MM.1S (cell line): Measurements from ENCODE around the gene TMIGD3.

Source experiments
- CTCF ChIP-seq: fragments of 300-600 bp; sonication (generic); IDR thresholded peaks from 2 replicates; pipeline ENCODE4 v1.5.1; 2016; ENCODE audit warnings: antibody characterized with exemption, low read length, mixed read lengths
- EZH2 ChIP-seq: fragments of 300-600 bp; sonication (generic); optimal IDR thresholded peaks from 2 replicates; pipeline ENCODE3; 2017; ENCODE audit warnings: low read depth, mild to moderate bottlenecking, antibody characterized with exemption, low read length, mixed read lengths
- EZH2phosphoT487 ChIP-seq: fragments of 300-600 bp; sonication (generic); IDR thresholded peaks from 2 replicates; pipeline ENCODE4 v1.6.1; 2018; ENCODE audit warnings: antibody characterized with exemption, low read length

GRCh38 chr1:111462370-111463028 lies 40.9 kb downstream of the TMIGD3 start:
- TF ChIP-seq CTCF, result no peak
- TF ChIP-seq EZH2, result no peak
- no peak for TF ChIP-seq EZH2phosphoT487
